Erythroblast (primary cell): ENCODE data around the gene BIRC6.
A peak's percentile ranks its signal among the peaks of the same experiment; 100 is the strongest.

Source experiments
- DNase-seq, 2 experiments: peaks; one replicate each; lab custom pipeline; 2025; lab: John Stamatoyannopoulos, UW
- GATA1 ChIP-seq: IDR thresholded peaks from 2 replicates; pipeline ENCODE4 v1.6.1; 2011; ENCODE audit warnings: low read depth, mild to moderate bottlenecking, control low read depth, low read length, moderate library complexity
- POLR2A ChIP-seq: IDR thresholded peaks from 2 replicates; pipeline ENCODE4 v1.6.1; 2011; ENCODE audit warnings: mild to moderate bottlenecking, low read length

Gene BIRC6

GRCh38 chr2:32402091-32402490 is 45.3 kb downstream of the BIRC6 start:
- no peak for TF ChIP-seq GATA1
- DNase-seq: no peak

- no peak for TF ChIP-seq GATA1
- no peak for TF ChIP-seq POLR2A
- DNase-seq: no peak
These were observed 47.0 kb downstream of the BIRC6 start for GRCh38 chr2:32403782-32404181.

GRCh38 chr2:32404691-32405090 is 47.9 kb downstream of the BIRC6 start:
- DNase-seq: no peak
- no peak for TF ChIP-seq GATA1
- no peak for TF ChIP-seq POLR2A

GRCh38 chr2:32416519-32416918 is 59.7 kb downstream of the BIRC6 start:
- TF ChIP-seq POLR2A (no peak), GATA1 (no peak)
- no peak for DNase-seq

GRCh38 chr2:32417659-32418058 is 60.8 kb downstream of the BIRC6 start:
- DNase-seq: no peak
- no peak for TF ChIP-seq POLR2A
- TF ChIP-seq GATA1: no peak

- TF ChIP-seq GATA1: no peak
- TF ChIP-seq POLR2A: no peak
- no peak for DNase-seq
These were observed 62.0 kb downstream of the BIRC6 start for GRCh38 chr2:32418778-32419177.

GRCh38 chr2:32422133-32422532 is 65.3 kb downstream of the BIRC6 start:
- TF ChIP-seq POLR2A: no peak
- no peak for TF ChIP-seq GATA1
- DNase-seq: no peak

GRCh38 chr2:32423536-32423935 is 66.7 kb downstream of the BIRC6 start:
- DNase-seq: peak in 1 of 2 experiments; percentile 30
- TF ChIP-seq GATA1 (no peak), POLR2A (no peak)

GRCh38 chr2:32424739-32425138 is 67.9 kb downstream of the BIRC6 start:
- DNase-seq: no peak
- TF ChIP-seq GATA1: no peak
- no peak for TF ChIP-seq POLR2A

- TF ChIP-seq GATA1: no peak
- no peak for TF ChIP-seq POLR2A
- no peak for DNase-seq
These were observed 68.9 kb downstream of the BIRC6 start for GRCh38 chr2:32425719-32426141.

- TF ChIP-seq POLR2A (no peak), GATA1 (no peak)
- DNase-seq: no peak
These were observed 71.1 kb downstream of the BIRC6 start for GRCh38 chr2:32427672-32428610.

- no peak for DNase-seq
- TF ChIP-seq GATA1: no peak
- no peak for TF ChIP-seq POLR2A
These were observed 74.0 kb downstream of the BIRC6 start for GRCh38 chr2:32430804-32431203.

GRCh38 chr2:32436150-32436549 is 79.3 kb downstream of the BIRC6 start:
- DNase-seq: no peak
- no peak for TF ChIP-seq GATA1
- no peak for TF ChIP-seq POLR2A

- no peak for DNase-seq
These were observed 85.2 kb downstream of the BIRC6 start for GRCh38 chr2:32442020-32442467.

GRCh38 chr2:32446369-32446768 is 89.5 kb downstream of the BIRC6 start:
- no peak for TF ChIP-seq GATA1
- TF ChIP-seq POLR2A: no peak
- no peak for DNase-seq

More at GRCh38 chr2:32442020-32442467, 85.2 kb downstream of the BIRC6 start:
- TF ChIP-seq GATA1 (no peak), POLR2A (no peak)

GRCh38 chr2:32450851-32451250 is 94.0 kb downstream of the BIRC6 start:
- TF ChIP-seq GATA1: no peak
- DNase-seq: no peak
